ENCODE results near the gene MED8. TPM values are rescaled to one million over a fixed set of nuclear protein-coding genes. Genes with fewer than 3 reads are reported as not detected.
A peak's percentile ranks its signal among the peaks of the same experiment; 100 is the strongest.

The MED8 gene
- total and polyA plus RNA-seq, 2 of the 8 experiments (the other 6 are each of a cell fraction or from before 2014, with no cell fraction given) = 7.0 to 20.6 TPM

DNA sequence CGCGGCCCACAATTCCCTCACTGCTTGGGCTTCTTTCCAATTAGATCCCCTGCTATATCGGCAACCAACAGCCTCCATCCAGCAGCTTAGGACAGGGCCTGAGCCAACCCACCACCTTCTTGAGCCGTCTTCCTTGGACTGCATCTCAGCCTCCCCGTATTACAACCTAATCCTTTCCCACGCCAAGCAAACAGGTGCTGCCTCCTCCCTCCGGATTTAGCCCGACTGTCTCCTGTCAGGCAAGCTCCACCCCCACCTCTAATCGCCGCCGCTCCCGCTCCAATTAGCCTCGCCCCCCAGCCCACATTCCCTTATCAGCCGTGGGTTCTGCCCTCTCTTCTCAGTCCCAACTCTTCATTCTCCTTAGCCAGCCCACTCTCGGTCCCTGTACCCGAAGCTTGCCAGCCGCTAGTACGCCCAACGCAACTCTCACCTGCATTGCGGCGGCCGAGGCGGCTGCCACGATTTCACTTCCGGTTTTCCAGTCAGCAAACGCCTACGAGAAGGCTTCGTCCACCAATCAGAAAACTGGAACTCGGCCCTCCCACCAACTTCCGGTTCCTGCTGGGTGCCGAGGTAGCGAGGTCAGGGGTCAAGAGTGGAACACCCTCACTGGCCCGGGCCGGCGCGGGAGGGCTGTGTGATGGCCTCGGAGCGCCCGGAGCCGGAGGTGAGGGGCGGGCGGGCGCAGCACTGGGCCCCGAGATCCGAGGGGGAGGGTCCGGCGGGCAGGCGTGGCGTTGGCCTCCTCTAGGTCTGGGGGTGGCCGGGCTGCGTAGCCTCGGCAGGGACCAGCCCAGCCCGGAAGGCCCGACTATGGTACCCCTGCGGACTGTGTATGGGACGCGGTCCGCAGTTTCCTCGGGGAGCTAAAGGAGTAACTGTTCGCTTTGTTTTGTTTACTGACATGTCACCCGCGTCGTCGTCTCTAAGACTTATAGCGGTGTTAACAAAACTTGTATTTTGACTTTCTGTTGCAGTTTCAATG is at the start of gene MED8, which contains the start of gene SZT2 (continued):
- TF ChIP-seq, protein P1, sequence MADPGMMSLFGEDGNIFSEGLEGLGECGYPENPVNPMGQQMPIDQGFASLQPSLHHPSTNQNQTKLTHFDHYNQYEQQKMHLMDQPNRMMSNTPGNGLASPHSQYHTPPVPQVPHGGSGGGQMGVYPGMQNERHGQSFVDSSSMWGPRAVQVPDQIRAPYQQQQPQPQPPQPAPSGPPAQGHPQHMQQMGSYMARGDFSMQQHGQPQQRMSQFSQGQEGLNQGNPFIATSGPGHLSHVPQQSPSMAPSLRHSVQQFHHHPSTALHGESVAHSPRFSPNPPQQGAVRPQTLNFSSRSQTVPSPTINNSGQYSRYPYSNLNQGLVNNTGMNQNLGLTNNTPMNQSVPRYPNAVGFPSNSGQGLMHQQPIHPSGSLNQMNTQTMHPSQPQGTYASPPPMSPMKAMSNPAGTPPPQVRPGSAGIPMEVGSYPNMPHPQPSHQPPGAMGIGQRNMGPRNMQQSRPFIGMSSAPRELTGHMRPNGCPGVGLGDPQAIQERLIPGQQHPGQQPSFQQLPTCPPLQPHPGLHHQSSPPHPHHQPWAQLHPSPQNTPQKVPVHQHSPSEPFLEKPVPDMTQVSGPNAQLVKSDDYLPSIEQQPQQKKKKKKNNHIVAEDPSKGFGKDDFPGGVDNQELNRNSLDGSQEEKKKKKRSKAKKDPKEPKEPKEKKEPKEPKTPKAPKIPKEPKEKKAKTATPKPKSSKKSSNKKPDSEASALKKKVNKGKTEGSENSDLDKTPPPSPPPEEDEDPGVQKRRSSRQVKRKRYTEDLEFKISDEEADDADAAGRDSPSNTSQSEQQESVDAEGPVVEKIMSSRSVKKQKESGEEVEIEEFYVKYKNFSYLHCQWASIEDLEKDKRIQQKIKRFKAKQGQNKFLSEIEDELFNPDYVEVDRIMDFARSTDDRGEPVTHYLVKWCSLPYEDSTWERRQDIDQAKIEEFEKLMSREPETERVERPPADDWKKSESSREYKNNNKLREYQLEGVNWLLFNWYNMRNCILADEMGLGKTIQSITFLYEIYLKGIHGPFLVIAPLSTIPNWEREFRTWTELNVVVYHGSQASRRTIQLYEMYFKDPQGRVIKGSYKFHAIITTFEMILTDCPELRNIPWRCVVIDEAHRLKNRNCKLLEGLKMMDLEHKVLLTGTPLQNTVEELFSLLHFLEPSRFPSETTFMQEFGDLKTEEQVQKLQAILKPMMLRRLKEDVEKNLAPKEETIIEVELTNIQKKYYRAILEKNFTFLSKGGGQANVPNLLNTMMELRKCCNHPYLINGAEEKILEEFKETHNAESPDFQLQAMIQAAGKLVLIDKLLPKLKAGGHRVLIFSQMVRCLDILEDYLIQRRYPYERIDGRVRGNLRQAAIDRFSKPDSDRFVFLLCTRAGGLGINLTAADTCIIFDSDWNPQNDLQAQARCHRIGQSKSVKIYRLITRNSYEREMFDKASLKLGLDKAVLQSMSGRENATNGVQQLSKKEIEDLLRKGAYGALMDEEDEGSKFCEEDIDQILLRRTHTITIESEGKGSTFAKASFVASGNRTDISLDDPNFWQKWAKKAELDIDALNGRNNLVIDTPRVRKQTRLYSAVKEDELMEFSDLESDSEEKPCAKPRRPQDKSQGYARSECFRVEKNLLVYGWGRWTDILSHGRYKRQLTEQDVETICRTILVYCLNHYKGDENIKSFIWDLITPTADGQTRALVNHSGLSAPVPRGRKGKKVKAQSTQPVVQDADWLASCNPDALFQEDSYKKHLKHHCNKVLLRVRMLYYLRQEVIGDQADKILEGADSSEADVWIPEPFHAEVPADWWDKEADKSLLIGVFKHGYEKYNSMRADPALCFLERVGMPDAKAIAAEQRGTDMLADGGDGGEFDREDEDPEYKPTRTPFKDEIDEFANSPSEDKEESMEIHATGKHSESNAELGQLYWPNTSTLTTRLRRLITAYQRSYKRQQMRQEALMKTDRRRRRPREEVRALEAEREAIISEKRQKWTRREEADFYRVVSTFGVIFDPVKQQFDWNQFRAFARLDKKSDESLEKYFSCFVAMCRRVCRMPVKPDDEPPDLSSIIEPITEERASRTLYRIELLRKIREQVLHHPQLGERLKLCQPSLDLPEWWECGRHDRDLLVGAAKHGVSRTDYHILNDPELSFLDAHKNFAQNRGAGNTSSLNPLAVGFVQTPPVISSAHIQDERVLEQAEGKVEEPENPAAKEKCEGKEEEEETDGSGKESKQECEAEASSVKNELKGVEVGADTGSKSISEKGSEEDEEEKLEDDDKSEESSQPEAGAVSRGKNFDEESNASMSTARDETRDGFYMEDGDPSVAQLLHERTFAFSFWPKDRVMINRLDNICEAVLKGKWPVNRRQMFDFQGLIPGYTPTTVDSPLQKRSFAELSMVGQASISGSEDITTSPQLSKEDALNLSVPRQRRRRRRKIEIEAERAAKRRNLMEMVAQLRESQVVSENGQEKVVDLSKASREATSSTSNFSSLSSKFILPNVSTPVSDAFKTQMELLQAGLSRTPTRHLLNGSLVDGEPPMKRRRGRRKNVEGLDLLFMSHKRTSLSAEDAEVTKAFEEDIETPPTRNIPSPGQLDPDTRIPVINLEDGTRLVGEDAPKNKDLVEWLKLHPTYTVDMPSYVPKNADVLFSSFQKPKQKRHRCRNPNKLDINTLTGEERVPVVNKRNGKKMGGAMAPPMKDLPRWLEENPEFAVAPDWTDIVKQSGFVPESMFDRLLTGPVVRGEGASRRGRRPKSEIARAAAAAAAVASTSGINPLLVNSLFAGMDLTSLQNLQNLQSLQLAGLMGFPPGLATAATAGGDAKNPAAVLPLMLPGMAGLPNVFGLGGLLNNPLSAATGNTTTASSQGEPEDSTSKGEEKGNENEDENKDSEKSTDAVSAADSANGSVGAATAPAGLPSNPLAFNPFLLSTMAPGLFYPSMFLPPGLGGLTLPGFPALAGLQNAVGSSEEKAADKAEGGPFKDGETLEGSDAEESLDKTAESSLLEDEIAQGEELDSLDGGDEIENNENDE (IDR thresholded peaks at IDR 0.05; ENCODE audit: insufficient replicate concordance, low read length) = no peak
- TF ChIP-seq TEAD4 (IDR thresholded peaks at IDR 0.05; ENCODE audit: low read depth, low read length) (no peak), MAFK (IDR thresholded peaks at IDR 0.05; ENCODE audit: low read depth, low read length) (peak; percentile 26; the same call in 1 of the 2 replicates), EGR1 (IDR thresholded peaks at IDR 0.05; ENCODE audit: borderline replicate concordance, low read depth, low read length) (0 out of 2 replicates have a peak, but pooled peaks have one; percentile 22), PHF8 (conservative IDR thresholded peaks at IDR 0.05; ENCODE audit: low read depth, low read length) (peak; percentile 89), CEBPB (IDR thresholded peaks at IDR 0.05; ENCODE audit: low read depth, low read length) (no peak), JUND (IDR thresholded peaks at IDR 0.05; ENCODE audit: low read length) (no peak)

Data from H1 (cell line).